K562 (cell line): ENCODE data around the gene ST6GALNAC2. TPM values are rescaled to one million over a fixed set of nuclear protein-coding genes. Genes with fewer than 3 reads are reported as not detected.

ENCODE experiments used
- ARHGAP35 ChIP-seq: fragments of 450-650 bp; IDR thresholded peaks from 2 replicates; pipeline ENCODE4 v1.6.1; 2018; ENCODE audit not compliant: partially characterized antibody
- ARID3A ChIP-seq: IDR thresholded peaks from 2 replicates; pipeline ENCODE4 v1.6.1; 2012; ENCODE audit warnings: low read depth, low read length, improper control_type of control experiment, borderline replicate concordance
- ATF4 ChIP-seq: fragments of 450-650 bp; formaldehyde crosslinking; IDR thresholded peaks from 2 replicates; pipeline ENCODE4 v1.4.0; 2022; ENCODE audit warnings: mild to moderate bottlenecking, moderate library complexity
- E2F8 ChIP-seq: fragments of 450-650 bp; IDR thresholded peaks from 2 replicates; pipeline ENCODE4 v1.7.1; 2018; ENCODE audit warnings: mild to moderate bottlenecking, low read depth; ENCODE audit not compliant: partially characterized antibody
- HNRNPLL ChIP-seq: fragments of 200-400 bp; formaldehyde crosslinking; IDR thresholded peaks from 2 replicates; pipeline ENCODE4 v1.6.1; 2017; ENCODE audit warnings: low read length, low read depth, mild to moderate bottlenecking; ENCODE audit not compliant: poor library complexity, severe bottlenecking
- MXI1 ChIP-seq: IDR thresholded peaks from 2 replicates; pipeline ENCODE4 v1.6.1; 2011; ENCODE audit warnings: low read depth, mild to moderate bottlenecking, improper control_type of control experiment, low read length
- MYC ChIP-seq, 2 experiments: fragments of 250-450 bp in 1 of 2; sonication (Bioruptor Pico) in 1 of 2; IDR thresholded peaks; 2 replicates each; pipeline versions ENCODE4 v1.5.1 to v1.6.1; 2012 to 2021; ENCODE audit warnings: low read depth in 2 of 2, borderline replicate concordance in 1 of 2, improper control_type of control experiment in 1 of 2, low read length in 1 of 2, mild to moderate bottlenecking in 1 of 2, moderate library complexity in 1 of 2
- PHF20 ChIP-seq: fragments of 450-650 bp; IDR thresholded peaks from 2 replicates; pipeline ENCODE4 v1.6.1; 2018; ENCODE audit not compliant: partially characterized antibody
- PURB ChIP-seq: sonication (generic); formaldehyde crosslinking; IDR thresholded peaks from 2 replicates; pipeline ENCODE4 v1.9.0; 2021; ENCODE audit warnings: low read depth, mild to moderate bottlenecking, missing genetic modification reagents
- RBM22 ChIP-seq: fragments of 200-400 bp; formaldehyde crosslinking; IDR thresholded peaks from 2 replicates; pipeline ENCODE4 v1.6.1; 2018; ENCODE audit warnings: low read length, low read depth; ENCODE audit not compliant: poor library complexity, severe bottlenecking
- SETDB1 ChIP-seq: IDR thresholded peaks from one replicate; pipeline ENCODE4 v1.6.1; 2012; ENCODE audit warnings: low read length, control low read depth, inconsistent platforms
- TSC22D4 ChIP-seq: fragments of 450-650 bp; IDR thresholded peaks from 2 replicates; pipeline ENCODE4 v1.6.1; 2016; ENCODE audit warnings: missing genetic modification characterization, missing biosample characterization, control low read depth
- TSHZ1 ChIP-seq: fragments of 250-450 bp; sonication (Bioruptor Pico); IDR thresholded peaks from 2 replicates; pipeline ENCODE4 v1.4.0; 2020; ENCODE audit warnings: mild to moderate bottlenecking, moderate library complexity
- ZBTB43 ChIP-seq: sonication (generic); formaldehyde crosslinking; IDR thresholded peaks from 2 replicates; pipeline ENCODE4 v1.8.0; 2023; ENCODE audit warnings: mild to moderate bottlenecking, missing genetic modification reagents
- ZNF197 ChIP-seq: fragments of 200-800 bp; sonication (Bioruptor generic); IDR thresholded peaks from 2 replicates; pipeline ENCODE4 v1.6.1; 2016; ENCODE audit warnings: low read depth, missing genetic modification characterization, missing compliant biosample characterization
- polyA plus RNA-seq, 8 experiments: library from polyadenylated mRNA; depleted of rRNA in 4 of 8; stranded (reverse) in 5 of 8; unstranded in 3 of 8; fragments of >200 nt; fragmentation: Nextera tagmentation in 2 of 8; fragmentation: Illumina TruSeq in 1 of 8; extraction: Ambion mirVana in 2 of 8; extraction: Trizol in 1 of 8; gene quantifications; 2 replicates each; pipeline versions ENCODE4 v1.2.1 to v1.2.3, GENCODE V29; 2011 to 2014; ENCODE audit warnings: inconsistent platforms in 1 of 8, missing spikeins in 1 of 8
- total RNA-seq, 7 experiments: library from RNA; depleted of rRNA in 6 of 7; stranded (reverse); fragments of >200 nt in 6 of 7; fragmentation: Illumina TruSeq in 2 of 7; extraction: Trizol in 2 of 7; gene quantifications; 2 replicates each; pipeline versions ENCODE4 v1.2.1 to v1.2.3, GENCODE V29; 2011 to 2021; ENCODE audit warnings: low replicate concordance in 1 of 7

ST6GALNAC2 gene
- total and polyA plus RNA-seq, 9 of the 15 experiments (the other 6 are each of a cell fraction or from before 2014, with no cell fraction given), result 0.18 TPM; not detected in 8

- TF ChIP-seq MXI1 (no peak), SETDB1 (no peak), RBM22 (no peak), ATF4 (no peak), ZBTB43 (CRISPR knock-in tag) (0 out of 2 replicates have a peak, but pooled peaks have one; percentile 25), ARID3A (no peak), HNRNPLL (no peak), TSHZ1 (no peak), PHF20 (peak; percentile 57), ZNF197 (no peak), PURB (CRISPR knock-in tag) (no peak), ARHGAP35 (peak; percentile 62), TSC22D4 (tag) (peak; percentile 97), MYC (IDR thresholded peaks at IDR 0.05; ENCODE audit: low read depth, low read length) (no peak), MYC (CRISPR knock-in tag; IDR thresholded peaks at IDR 0.05; ENCODE audit: borderline replicate concordance, low read depth) (no peak), E2F8 (no peak)
Observed at GRCh38 chr17:76547642-76548202, 37.9 kb downstream of the ST6GALNAC2 start (continued).
